Neural cell (in vitro differentiated cells): ENCODE data around the gene ATG9B. TPM values are rescaled to one million over a fixed set of nuclear protein-coding genes. Genes with fewer than 3 reads are reported as not detected.

Source experiments
- H2AFZ ChIP-seq: fragments of 200-600, 300-800 bp; sonication (generic), shearing (Covaris generic); 2 replicates; pipeline ENCODE4 v1.6.0; 2014; ENCODE audit warnings: low read depth, mild to moderate bottlenecking, antibody characterized with exemption, low read length, moderate library complexity
- H3F3A ChIP-seq: fragments of 200-600 bp; shearing (Covaris generic); 2 replicates; pipeline ENCODE4 v1.6.1; 2016; ENCODE audit warnings: mild to moderate bottlenecking, moderate library complexity, mixed read lengths, antibody characterized with exemption, low read length; ENCODE audit not compliant: insufficient read depth, poor library complexity, severe bottlenecking
- H3K27ac ChIP-seq: fragments of 200-600, 300-800 bp; sonication (generic), shearing (Covaris generic); 2 replicates; pipeline ENCODE4 v1.5.1; 2014; ENCODE audit warnings: mild to moderate bottlenecking, low read length, moderate library complexity
- H3K27me3 ChIP-seq: fragments of 300-800, 200-600 bp; sonication (generic), shearing (Covaris generic); 2 replicates; pipeline ENCODE4 v1.6.0; 2014; ENCODE audit warnings: mild to moderate bottlenecking, low read depth, low read length, moderate library complexity; ENCODE audit not compliant: insufficient read depth
- H3K36me3 ChIP-seq: fragments of 300-800, 200-600 bp; sonication (generic), shearing (Covaris generic); 2 replicates; pipeline ENCODE4 v1.5.1; 2014; ENCODE audit warnings: mild to moderate bottlenecking, antibody characterized with exemption, low read length, moderate library complexity; ENCODE audit not compliant: insufficient read depth
- H3K4me2 ChIP-seq: fragments of 300-800, 200-600 bp; sonication (generic), shearing (Covaris generic); 2 replicates; pipeline ENCODE4 v1.6.0; 2014; ENCODE audit warnings: mild to moderate bottlenecking, low read length
- H3K4me3 ChIP-seq: fragments of 300-800, 200-600 bp; sonication (generic), shearing (Covaris generic); 2 replicates; pipeline ENCODE4 v1.5.1; 2014; ENCODE audit warnings: mild to moderate bottlenecking, low read length, moderate library complexity
- H3K79me2 ChIP-seq: fragments of 200-600 bp; shearing (Covaris generic); replicated peaks from 2 replicates; pipeline ENCODE4 v1.6.0; 2014; ENCODE audit warnings: mild to moderate bottlenecking, low read length, moderate library complexity; ENCODE audit not compliant: insufficient read depth
- H3K9ac ChIP-seq: fragments of 300-800, 200-600 bp; sonication (generic), shearing (Covaris generic); 2 replicates; pipeline ENCODE4 v1.6.1; 2016; ENCODE audit warnings: mild to moderate bottlenecking, low read length, mixed read lengths
- H3K9me2 ChIP-seq: fragments of 200-600 bp; shearing (Covaris generic); 2 replicates; pipeline ENCODE4 v1.6.1; 2016; ENCODE audit warnings: mild to moderate bottlenecking, low read length, mixed read lengths; ENCODE audit not compliant: insufficient read depth
- H3K9me3 ChIP-seq: fragments of 200-600, 300-800 bp; sonication (generic), shearing (Covaris generic); 2 replicates; pipeline ENCODE4 v1.6.1; 2016; ENCODE audit warnings: mild to moderate bottlenecking, mixed run types, low read length, moderate library complexity, mixed read lengths
- H4K20me1 ChIP-seq: fragments of 200-600 bp; shearing (Covaris generic); 2 replicates; pipeline ENCODE4 v1.6.1; 2016; ENCODE audit warnings: mild to moderate bottlenecking, mixed run types; ENCODE audit not compliant: insufficient read depth
- EP300 ChIP-seq: fragments of 450-650 bp; conservative IDR thresholded peaks from 2 replicates; pipeline ENCODE4 v1.6.1; 2014; ENCODE audit warnings: antibody characterized with exemption, mild to moderate bottlenecking, moderate library complexity; ENCODE audit not compliant: poor library complexity, severe bottlenecking
- EZH2 ChIP-seq: fragments of 200-600, 300-800 bp; shearing (Covaris generic), sonication (generic); IDR thresholded peaks from 2 replicates; pipeline ENCODE4 v1.6.1; 2014; ENCODE audit warnings: antibody characterized with exemption, low read length, borderline replicate concordance, mild to moderate bottlenecking; ENCODE audit not compliant: insufficient read depth, poor library complexity, severe bottlenecking
- MXI1 ChIP-seq: fragments of 450-650 bp; conservative IDR thresholded peaks from 2 replicates; pipeline ENCODE4 v1.6.1; 2014; ENCODE audit warnings: antibody characterized with exemption, mild to moderate bottlenecking; ENCODE audit not compliant: poor library complexity, severe bottlenecking
- POLR2AphosphoS5 ChIP-seq: IDR thresholded peaks from 2 replicates; pipeline ENCODE4 v1.6.1; 2012
- RAD21 ChIP-seq: fragments of 450-650 bp; conservative IDR thresholded peaks from 2 replicates; pipeline ENCODE4 v1.6.1; 2014; ENCODE audit warnings: antibody characterized with exemption, mild to moderate bottlenecking, moderate library complexity
- SMC3 ChIP-seq: fragments of 450-650 bp; conservative IDR thresholded peaks from 2 replicates; pipeline ENCODE4 v1.6.1; 2014; ENCODE audit warnings: antibody characterized with exemption, mild to moderate bottlenecking, moderate library complexity; ENCODE audit not compliant: poor library complexity
- TAF1 ChIP-seq: IDR thresholded peaks from 2 replicates; pipeline ENCODE4 v1.6.1; 2012; ENCODE audit warnings: low read depth
- polyA plus RNA-seq: library from polyadenylated mRNA; depleted of rRNA; stranded (reverse); fragments of >200 nt; gene quantifications from 2 replicates; pipeline ENCODE4 v1.2.3, GENCODE V29; 2014
- TF ChIP-seq, protein P1 (sequence below): fragments of 450-650 bp; IDR thresholded peaks from 2 replicates; pipeline ENCODE4 v1.5.1; 2014; ENCODE audit warnings: antibody characterized with exemption, mild to moderate bottlenecking, moderate library complexity; ENCODE audit not compliant: poor library complexity, severe bottlenecking
- TF ChIP-seq, protein P2 (sequence below): IDR thresholded peaks from 2 replicates; pipeline ENCODE4 v1.6.1; 2012; ENCODE audit warnings: borderline replicate concordance

Gene ATG9B
- polyA plus RNA-seq, 1 donor from 2014 or later, result 1.4 TPM

GRCh38 chr7:151007469-151007898, 16.8 kb downstream of the ATG9B start:
- Histone ChIP-seq H3K36me3 (no peaks in the 10 kb centered on the region), H3K9me3 (no peaks in the 10 kb centered on the region), H3F3A (no peaks in the 10 kb centered on the region), H4K20me1 (no peaks in the 10 kb centered on the region), H3K27ac (no peak overlapping the region), H3K9me2 (no peaks in the 10 kb centered on the region), H3K79me2 (no peaks in the 10 kb centered on the region), H3K27me3 (no peaks in the 10 kb centered on the region), H3K9ac (no peak overlapping the region), H3K4me2 (no peak overlapping the region), H3K4me3 (no peak overlapping the region), H2AFZ (no peak overlapping the region)
- no peak for TF ChIP-seq EP300
- TF ChIP-seq, protein P1, sequence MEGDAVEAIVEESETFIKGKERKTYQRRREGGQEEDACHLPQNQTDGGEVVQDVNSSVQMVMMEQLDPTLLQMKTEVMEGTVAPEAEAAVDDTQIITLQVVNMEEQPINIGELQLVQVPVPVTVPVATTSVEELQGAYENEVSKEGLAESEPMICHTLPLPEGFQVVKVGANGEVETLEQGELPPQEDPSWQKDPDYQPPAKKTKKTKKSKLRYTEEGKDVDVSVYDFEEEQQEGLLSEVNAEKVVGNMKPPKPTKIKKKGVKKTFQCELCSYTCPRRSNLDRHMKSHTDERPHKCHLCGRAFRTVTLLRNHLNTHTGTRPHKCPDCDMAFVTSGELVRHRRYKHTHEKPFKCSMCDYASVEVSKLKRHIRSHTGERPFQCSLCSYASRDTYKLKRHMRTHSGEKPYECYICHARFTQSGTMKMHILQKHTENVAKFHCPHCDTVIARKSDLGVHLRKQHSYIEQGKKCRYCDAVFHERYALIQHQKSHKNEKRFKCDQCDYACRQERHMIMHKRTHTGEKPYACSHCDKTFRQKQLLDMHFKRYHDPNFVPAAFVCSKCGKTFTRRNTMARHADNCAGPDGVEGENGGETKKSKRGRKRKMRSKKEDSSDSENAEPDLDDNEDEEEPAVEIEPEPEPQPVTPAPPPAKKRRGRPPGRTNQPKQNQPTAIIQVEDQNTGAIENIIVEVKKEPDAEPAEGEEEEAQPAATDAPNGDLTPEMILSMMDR, result no peak
- no peak for TF ChIP-seq TAF1
- no peak for TF ChIP-seq RAD21
- no peak for TF ChIP-seq POLR2AphosphoS5
- no peak for TF ChIP-seq SMC3
- no peak for TF ChIP-seq MXI1
- TF ChIP-seq, protein P2, sequence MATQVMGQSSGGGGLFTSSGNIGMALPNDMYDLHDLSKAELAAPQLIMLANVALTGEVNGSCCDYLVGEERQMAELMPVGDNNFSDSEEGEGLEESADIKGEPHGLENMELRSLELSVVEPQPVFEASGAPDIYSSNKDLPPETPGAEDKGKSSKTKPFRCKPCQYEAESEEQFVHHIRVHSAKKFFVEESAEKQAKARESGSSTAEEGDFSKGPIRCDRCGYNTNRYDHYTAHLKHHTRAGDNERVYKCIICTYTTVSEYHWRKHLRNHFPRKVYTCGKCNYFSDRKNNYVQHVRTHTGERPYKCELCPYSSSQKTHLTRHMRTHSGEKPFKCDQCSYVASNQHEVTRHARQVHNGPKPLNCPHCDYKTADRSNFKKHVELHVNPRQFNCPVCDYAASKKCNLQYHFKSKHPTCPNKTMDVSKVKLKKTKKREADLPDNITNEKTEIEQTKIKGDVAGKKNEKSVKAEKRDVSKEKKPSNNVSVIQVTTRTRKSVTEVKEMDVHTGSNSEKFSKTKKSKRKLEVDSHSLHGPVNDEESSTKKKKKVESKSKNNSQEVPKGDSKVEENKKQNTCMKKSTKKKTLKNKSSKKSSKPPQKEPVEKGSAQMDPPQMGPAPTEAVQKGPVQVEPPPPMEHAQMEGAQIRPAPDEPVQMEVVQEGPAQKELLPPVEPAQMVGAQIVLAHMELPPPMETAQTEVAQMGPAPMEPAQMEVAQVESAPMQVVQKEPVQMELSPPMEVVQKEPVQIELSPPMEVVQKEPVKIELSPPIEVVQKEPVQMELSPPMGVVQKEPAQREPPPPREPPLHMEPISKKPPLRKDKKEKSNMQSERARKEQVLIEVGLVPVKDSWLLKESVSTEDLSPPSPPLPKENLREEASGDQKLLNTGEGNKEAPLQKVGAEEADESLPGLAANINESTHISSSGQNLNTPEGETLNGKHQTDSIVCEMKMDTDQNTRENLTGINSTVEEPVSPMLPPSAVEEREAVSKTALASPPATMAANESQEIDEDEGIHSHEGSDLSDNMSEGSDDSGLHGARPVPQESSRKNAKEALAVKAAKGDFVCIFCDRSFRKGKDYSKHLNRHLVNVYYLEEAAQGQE, result no peak

DNA sequence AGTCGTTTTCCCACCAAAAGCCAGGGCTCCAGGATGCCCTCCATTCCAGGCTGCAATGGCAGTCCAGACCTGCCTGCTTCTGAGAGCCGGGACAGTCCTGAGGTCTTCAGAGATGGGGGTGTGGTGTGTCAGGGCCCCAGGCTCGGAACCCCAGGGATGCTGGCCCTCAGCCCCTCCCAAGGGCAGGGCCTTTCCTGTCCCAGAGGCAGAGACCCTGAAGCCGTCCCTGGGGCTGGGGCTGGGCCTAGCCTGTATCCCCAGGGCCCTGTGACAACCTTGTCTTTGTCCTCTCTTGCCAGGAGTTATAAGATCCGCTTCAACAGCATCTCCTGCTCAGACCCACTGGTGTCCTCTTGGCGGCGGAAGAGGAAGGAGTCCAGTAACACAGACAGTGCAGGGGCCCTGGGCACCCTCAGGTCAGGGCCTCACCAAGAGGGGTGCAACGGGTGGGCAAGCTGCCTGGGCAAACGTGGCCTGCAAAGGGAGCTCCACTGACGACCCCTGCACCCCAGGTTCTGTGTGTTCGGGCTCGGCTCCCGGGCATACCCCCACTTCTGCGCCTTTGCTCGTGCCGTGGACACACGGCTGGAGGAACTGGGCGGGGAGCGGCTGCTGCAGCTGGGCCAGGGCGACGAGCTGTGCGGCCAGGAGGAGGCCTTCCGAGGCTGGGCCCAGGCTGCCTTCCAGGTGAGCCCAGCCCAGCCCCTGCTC, 17.5 kb downstream of the ATG9B start:
- Histone ChIP-seq H3K79me2 (no peaks in the 10 kb centered on the region), H4K20me1 (no peaks in the 10 kb centered on the region), H3K4me3 (no peak overlapping the region), H2AFZ (no peak overlapping the region), H3F3A (no peaks in the 10 kb centered on the region), H3K36me3 (no peaks in the 10 kb centered on the region), H3K27ac (no peak overlapping the region), H3K9ac (no peak overlapping the region), H3K9me3 (no peaks in the 10 kb centered on the region), H3K27me3 (no peaks in the 10 kb centered on the region), H3K4me2 (no peak overlapping the region), H3K9me2 (no peaks in the 10 kb centered on the region)
- TF ChIP-seq, protein P2, result no peak
- TF ChIP-seq RAD21 (no peak), TAF1 (no peak), POLR2AphosphoS5 (no peak), MXI1 (no peak), EZH2 (no peak), SMC3 (no peak), EP300 (no peak)
- TF ChIP-seq, protein P1, result no peak
